ENCODE measurements around the gene DUSP6.

DUSP6 gene

DNA sequence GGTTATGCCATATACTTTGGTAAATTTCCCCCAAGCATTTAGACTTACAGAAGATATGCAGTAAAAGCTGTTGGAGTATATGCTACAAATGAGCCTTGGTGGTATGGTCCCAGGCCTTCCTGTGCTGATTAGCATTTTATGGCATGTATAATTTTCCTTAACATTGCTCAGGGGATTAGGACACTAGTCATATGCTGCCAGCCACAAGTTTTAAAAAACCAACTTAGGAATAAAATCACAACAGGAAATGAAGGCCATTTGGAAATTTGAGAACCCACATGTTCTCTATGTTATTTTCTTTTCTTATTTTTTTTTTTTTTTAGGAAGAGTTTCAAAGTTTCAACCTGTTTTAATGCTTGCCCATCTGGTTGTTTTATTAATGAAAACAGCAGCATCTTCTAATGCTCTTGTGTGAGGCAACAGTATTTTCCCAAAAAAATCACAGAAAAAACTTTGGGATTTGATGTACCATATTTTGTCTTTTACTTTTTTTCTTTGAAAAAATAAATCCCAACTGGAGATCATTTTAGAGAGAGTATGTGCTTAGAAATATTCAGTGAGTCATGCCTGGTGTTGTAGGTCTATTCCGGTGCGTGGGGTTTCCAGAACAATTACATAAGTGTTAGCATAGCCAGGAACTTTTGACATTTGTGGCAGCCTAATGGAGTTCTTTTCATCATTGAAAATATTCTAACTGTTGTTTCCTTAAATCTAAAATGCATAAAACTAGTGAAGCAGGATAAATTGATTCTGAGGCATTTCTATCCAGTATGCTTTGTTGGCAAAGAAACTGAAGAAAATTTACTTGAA lies 21.7 kb upstream of the DUSP6 start:
- DNase-seq, result no peak

DNA sequence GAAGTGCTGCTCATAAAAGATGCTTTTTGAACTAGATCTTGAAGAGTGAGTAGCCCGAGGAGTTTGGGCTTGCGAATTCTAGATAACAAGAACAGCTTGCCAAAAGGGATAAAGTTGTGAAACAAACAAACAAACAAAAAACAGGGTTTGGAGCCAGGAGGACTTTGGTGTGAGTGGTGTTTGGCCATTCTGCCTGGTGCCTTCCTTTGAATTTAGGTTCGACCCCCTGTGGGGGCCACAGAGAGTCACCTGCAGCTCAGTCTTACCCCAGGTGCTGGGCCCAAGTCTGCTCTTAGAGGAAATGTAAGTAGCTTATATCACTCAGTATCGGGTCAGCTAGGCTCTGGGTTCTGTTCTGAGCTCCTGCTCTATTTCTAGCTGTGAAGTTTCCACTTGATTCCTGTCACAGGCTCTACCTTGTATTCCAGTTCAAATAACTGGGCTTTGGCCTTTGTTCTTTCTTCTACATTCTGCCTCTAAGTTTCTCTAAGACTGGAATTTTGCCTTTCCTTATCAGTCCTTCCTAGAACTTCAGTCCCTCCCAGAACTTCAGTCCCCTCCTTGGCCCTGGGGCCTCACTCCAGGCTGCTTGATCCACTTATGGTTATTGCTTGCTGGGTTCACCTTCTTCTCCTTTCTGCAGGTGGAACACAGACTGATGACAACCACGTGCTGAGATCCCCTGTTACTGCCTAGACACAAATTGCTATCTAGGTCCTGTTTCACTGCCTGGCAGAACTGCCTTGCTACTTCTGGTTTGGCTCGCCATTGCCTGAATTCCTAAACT lies 20.5 kb upstream of the DUSP6 start:
- DNase-seq, result no peak

DNA sequence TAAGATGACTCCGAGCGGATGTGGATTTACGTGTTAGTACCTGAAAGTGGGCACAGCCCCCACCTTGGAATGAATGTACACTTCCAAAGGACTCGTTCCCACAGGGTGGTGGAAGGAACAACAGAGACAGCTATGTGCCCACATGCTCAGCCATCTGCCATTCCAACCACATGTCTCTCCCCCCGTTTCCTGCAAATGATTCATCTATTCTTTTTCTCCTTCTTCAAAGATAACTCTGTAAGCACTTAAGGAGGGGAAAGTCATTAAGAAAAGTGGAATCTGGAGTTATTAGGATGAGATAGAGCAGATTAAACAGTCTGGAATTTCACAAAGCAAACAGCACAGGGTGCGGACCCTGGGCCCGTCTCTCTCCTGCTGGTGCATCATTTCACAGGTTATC lies 18.5 kb upstream of the DUSP6 start:
- DNase-seq, result no peak

DNA sequence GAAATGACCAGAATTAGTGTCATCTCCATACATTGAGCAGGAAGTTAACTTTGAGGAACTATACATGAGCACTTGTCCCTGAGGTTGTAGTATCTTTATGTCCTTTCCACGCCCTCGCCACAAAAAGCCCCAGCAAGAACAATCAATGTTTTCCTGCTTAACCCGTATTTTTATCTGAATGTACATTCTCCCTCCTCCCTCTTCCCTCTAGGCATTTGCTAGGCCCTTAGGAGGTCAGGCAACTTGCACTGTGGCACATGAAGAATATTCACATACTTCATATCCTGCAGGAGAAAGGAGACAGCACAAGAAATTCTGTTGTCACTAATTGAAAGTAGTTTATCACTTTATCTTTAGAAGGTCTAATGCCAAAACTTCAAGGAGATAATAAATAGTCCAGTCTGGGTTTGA lies 18.1 kb upstream of the DUSP6 start:
- no peak for DNase-seq

DNA sequence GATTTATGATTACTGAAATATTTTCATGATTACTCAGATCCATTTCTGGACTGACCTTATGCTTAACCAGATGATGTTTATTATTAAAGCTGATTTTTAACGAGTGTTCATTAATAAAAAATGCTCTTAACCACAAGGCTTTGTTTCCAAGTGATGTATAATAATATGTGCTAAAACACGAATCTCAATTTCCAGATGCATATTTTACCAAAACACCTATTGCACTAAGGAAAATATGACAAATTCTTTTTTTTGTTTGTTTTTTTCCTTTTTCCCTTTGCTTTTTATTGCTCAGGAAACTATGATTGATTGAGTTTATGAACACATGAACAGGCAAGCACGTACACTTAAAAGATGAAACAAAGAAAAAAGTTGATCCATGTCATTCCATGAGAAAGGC lies 16.9 kb upstream of the DUSP6 start:
- DNase-seq, result no peak

DNA sequence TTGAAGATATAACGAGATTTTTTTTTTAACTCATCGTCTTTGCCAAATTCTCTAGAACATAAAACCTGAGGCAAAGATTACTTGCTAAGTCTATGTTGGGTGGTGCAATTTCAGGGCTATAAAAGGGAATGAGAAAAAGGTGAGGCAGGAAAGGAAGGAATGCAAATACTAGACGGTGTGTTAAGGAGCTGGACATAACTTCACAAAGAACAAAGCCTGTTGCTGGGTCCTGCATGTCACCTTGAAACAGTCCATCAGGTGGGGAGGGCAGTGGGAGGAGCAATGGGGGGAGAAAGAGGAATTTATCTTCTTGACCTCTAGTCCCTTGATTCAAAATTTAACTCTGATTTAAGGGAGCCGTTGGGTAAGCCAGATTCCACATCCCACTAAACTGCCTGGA lies 16.1 kb upstream of the DUSP6 start:
- no peak for DNase-seq

DNA sequence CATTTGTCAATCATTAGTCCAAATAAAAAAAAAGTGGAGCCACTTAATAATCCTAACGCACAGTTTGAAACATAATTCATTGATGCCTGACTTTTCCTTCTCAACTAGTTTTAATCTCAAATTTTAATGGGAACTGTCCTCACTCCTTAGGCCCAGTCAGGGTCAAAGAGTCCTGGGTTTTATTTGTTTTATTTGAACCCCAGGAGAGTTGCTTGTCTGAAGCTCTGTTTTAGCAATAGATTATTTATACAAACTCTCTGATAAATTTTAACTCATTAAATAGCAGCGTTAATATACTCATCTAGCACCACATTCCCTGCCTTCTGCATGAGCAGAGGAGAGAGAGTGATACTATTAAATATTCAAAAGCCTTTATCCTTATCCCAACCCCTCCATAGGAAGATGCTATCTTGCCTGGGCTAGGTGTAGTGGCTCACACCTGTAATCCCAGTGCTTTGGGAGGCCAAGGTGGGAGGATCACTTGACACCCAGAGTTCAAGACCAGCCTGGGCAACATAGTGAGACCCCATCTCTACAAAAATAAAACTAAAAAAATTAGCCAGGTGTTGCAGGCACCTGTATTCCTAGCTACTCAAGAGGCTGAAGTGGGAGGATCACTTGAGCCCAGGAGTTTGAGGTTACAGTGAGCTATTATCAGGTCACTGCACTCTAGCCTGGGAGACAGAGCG lies 14.5 kb upstream of the DUSP6 start:
- DNase-seq, result no peak

DNA sequence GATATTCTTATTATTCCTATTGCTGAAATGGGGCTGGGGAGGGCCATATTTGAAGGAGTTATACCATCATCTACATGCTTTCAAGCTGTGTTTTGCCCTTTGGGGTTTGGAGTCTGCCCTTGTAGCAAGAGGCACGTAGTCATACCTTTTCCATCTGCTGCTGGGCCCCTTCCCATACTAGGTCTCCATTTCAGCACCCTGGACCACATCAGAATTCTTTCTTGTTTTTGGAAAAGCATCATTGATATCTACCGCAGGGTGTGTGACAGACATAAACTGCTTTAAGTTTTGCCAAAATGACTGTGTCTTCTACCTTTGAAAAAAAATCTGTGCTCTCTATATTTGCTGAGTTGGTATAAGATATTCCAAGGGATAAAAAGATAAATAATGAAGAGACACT lies 12.3 kb upstream of the DUSP6 start:
- no peak for DNase-seq

DNA sequence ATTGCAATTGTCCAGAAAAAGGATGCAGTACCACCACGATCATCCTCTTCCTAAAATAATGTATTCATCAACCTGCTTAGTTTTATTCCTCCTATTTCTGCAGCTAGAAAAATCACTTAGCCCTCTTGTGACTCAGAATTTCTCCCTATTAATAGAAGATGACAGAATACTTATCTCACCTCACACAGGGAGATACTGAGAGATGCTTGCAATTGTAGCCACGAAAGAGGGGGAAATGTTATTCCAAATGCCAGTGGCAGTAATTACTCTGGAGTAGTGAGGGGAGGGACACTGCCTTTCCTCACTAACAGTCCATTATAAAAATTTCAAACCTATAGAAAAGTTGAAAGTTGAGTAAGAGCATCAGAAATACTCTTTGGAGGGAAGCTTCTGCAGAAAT lies 11.8 kb upstream of the DUSP6 start:
- DNase-seq, result no peak

DNA sequence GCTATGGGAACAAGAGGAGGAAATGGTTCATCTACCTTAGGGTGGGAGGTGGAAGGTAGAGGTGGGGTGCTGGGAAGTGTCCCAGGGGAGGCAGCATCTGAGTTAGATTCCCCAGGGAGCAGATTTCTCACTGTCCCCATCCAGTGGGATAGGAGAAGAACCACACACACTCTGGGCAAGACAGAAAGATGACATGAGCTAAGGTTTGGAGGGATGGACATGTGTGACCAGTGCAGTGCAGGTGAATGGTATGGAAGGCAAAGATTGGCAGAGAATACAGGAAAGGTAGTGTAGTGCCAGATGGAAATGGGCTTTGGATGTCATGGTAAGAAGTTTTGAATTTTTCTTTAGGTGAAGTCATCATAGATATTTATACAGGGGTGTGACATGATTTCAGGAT lies 11.3 kb upstream of the DUSP6 start:
- no peak for DNase-seq

DNA sequence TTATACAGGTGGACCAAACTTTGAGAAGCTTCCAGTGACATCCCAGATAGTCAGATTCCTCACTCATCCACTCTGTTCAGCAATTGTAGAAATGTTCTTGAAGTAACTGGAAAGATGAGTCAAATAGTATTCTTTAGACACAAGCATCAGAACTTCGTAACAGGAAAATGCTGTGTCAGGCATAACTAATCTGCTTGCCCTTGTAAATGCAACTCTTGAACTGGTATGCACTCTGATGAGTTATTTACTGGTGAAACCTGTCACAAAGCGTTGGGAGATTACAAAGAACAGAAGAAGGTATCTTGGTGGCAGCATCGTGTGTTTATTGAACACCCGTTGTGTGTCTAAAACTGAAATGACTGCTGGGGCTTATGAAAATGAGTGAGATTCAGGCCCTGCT lies 10.8 kb upstream of the DUSP6 start:
- DNase-seq, result no peak

DNA sequence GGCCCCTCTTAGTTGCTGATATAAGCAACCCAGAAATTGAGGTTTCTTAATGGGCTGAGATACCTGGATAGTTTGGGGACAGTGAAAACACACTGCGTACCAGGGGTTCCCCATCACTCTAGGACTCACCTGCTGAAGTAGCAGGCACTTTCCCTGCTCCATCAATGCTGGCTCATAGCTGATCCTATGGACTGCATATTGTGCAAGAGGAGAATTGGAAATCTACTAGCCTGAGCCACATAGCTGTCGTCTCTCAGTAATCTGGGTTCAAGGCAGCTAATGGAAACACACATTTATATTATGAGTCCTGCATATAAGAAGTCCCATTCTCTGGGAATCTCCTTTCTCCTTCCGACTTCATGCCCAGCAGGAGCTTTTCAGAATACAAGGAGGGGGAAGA lies 7.3 kb upstream of the DUSP6 start:
- DNase-seq, result no peak

DNA sequence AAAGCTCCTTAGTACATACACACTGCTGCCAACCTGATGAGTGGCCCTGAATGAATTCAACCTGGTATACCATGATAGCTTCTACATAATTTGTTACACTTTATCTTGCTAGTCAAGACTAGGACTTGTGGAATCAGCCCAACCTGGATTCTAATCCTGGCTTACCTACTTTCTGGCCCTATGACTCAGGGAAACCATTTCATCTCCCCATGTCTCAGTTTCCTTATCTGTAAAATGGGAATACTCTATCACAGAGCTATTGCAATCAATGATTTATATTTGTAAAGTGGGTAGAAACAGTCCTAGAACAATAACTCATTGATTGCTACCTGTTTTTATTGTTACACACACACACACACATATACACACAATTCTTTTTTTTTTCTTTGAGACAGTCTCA lies 6.5 kb upstream of the DUSP6 start:
- no peak for DNase-seq

DNA sequence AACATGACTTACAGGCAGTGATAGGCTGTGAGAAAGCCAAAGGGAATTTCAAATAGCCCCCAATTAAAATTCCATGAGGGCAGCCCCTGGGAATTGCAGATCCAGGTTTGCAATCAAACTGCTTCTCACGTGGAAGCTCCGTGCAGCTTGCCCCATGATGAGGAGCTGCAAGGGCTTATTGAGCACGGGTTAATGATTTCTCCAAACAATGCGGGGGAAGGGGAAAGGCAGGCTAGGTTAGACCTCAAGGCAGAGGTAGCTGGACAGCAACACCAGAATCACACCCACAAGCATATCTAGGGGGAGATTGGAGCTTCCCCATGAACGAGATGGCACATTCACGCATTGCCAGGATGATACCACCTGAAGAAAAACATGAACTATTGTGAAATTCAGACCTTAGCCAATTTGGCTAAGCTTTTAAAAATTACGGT lies 5.0 kb upstream of the DUSP6 start:
- DNase-seq, result no peak

DNA sequence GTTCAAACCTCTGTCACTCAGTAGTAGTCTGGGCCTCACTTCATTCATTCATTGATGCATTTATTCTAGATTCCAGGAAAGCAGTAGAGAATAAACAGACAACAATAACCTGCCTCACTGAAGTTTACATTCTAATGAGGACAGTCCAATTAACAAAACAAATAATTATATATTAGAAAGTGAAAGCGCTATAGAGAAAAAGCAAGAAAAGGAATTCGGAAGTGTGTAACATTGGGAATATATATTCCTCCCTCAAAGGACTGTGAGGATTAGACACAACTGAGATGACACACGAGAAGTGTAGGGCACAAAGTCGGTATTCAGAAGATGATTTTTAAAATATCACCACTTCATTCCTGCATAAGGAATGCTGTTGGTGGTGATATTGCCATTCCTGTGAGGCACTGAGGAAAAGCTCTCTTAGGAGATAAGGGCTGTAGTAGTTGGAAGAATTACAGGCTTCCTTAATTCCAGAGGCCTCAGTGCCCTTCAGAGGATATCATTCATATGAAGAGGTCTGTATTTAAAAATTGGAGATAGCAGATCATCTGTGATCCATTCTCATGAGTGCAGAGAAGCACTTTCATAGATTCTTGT lies 3.9 kb upstream of the DUSP6 start:
- no peak for DNase-seq

DNA sequence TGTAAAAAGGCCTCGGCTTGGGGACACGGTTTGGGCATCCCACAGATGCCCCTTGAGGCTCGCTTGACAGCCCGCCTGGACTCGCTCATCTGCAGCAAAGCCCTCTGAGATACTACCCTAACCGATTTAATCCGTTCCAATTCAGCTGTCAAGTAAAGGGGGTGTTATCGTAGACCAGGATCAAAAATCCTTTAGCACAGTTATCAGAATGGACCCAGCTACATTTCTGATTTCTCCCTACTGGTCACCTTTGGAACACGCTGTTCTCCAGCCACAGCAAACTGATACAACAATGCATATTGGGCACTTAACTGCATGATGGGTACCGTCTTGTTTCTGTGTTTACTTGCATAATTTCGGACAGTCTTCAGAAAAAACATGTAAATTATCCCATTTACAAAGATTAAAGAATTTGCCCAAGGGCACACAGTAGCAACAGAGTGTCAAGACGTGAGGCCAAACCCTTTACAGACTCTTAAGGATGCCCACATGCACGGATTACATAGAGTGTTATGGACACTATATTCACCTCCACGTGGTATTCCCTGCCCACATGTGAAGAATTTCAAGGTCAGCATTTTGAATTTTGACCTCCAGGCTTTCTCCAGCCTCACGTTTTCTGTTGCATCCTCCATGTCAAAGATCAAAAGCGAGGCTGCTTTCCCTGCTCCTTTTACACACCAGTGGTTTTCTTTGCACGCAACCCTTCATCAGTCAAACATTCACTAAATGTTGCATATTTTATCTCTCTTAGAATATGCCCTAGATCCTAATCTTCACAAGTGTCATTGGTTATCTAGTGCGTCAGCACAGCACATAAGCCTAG lies 3.2 kb upstream of the DUSP6 start:
- no peak for DNase-seq

DNA sequence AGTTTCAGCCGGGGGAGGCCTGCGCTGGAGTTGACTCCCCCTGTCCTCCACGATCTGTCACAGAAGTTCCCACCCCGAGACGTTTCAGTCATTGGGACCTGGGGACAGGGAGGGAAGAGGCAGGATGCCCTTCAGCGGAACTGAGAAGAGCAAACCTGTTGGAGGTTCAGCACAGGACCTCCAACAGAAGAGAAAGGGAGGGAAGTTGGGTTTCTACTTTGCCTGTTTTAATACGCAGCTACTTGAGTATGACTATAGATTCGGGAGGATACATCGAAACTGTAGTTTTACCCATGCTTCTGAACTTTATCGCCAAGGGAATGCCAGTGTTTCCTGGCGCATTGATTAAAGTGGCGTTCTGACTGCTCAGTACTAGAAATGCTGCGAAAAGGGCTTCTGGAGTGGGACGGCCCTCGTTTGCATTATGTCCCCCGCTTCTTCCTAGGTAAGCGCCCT lies 2.3 kb upstream of the DUSP6 start:
- no peak for DNase-seq

DNA sequence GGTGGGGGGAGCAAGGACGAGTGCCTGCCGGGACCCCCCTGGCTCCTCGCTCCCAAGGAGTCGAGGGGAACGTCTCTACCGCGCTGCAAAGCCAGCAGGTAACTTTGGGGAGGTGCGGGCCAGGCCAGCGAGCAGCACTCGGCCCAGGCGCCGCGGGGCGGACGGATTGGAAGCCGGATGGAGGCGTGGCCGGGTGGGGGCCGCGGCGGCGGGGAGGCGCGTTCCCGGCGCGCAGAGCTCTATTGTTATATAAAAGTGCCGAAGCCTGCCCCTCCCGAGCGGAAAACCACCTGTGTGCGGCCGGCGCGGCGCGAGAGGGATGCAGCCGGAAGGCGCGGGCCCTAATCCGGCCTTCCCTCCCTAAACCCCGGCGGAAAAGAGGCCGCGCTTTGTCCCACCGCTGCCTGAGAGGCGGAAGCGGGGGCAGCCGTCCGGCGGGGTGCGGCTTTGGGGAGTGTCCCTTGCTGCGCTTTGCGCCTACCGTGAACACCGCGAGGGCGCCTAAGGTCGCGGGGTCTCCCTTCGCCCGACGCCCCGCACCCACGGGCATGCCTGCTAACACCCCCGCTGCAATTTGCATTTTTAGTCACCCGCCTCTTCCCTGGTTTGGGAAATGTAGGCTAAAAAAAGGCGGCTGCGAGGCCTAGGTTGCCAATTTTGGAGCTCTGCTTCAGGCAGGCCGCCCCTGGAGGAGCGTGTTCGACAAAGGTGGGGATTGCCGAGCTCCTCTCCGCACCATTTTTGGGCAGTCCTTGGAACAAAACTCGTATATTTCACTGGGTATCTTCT lies 1.7 kb upstream of the DUSP6 start:
- peak; percentile 44 to 56 for DNase-seq

DNA sequence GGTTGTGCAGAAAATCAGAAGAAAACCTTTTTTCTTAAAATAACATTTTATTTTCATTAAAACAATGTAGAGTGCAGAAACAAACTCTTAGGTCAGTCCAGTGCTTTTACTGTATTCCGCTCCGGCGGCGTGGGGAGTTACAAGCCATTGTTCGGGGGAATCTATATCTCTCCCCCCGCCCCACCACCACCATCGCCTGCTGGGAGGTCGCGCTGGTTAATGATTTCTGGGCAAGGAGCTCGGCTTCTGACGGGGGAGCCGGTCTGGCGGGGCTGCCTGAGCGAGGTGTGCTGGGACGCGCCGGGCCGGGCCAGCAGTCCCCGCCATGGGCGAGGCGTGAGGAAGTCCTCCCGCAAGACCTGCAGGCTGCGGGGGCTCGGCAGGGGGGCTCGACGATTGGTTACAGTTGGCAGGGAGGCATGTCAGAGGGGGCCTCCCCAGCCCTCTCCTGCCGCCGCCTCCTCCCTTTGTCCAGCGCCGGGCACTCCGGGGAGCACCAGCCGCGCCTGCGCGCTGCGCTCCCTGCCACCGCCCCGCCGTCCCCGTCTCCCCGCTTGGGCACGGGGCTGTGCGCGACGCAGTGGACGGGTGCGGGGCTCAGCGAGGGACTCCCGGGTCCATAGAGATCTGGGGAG lies 1.0 kb upstream of the DUSP6 start:
- peak; percentile 11 to 13 for DNase-seq

DNA sequence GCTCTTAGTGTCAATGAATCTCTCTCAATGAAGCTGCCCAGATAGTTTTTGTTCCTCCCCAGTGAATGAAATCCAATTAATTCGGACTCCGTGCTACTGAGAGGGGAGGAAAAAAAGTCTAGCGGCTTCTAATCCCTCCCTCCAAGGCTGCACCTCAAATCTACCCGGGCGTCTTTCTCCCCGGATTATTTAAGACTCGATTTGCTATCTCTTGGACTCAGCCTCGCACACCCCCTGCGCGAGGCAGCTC lies 134 bp downstream of the DUSP6 start:
- DNase-seq, result no peak

DNA sequence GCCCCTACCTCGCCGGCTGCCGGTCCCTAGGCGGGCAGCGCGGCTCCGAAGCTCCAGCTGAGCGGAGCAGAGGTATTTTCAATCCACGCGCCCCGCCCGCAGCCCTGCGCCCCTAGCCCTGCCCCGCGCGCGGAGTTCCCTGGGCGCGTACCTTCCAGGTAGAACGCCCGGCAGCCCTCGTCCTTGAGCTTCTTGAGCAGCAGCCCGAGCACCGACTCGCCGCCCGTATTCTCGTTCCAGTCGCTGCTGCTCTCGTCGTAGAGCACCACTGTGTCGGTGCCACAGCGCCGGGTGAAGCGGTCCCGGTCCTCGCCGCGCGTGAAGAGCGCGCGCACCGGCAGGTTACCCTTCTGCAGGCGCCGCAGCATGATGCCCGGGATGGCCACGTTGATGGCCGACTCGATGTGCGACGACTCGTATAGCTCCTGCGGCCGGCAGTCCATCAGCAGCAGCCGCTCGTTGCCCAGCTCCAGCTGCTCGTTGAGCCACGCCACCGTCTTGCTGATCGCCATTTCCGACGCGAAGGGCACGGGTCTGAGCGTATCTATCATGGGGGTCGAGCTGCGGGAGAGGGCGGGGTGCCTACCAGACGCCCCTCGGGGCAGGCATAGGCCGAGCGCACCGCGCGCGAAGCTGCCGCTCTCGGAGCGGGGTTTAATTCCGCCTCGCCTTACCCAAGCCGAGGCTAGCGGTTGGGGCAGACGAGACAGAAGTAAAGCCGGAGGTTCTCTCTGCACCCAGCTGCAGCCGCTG lies 636 bp downstream of the DUSP6 start:
- DNase-seq, result peak; percentile 35 to 38
